SJSA1 (cell line): ENCODE results near the gene IL31RA. TPM values are rescaled to one million over a fixed set of nuclear protein-coding genes. Genes with fewer than 3 reads are reported as not detected.
"Not testable (repeated sequence)": the region's sequence is repeated elsewhere in the genome, so short reads cannot be mapped to it uniquely, and the experiment has no call there.

Source experiments
- DNase-seq, 2 experiments: peaks; one replicate each; pipeline ENCODE4 v3.0.0-alpha.2; 2015 to 2020; ENCODE audit warnings: low spot score in 2 of 2, low read depth in 1 of 2
- H3K27ac ChIP-seq: fragments of 250-450 bp; sonication (Bioruptor Pico); 2 replicates; pipeline ENCODE4 v1.5.1; 2020; ENCODE audit warnings: mild to moderate bottlenecking, moderate library complexity
- H3K27me3 ChIP-seq: fragments of 250-450 bp; sonication (Bioruptor Pico); replicated peaks from 2 replicates; pipeline ENCODE4 v1.5.1; 2020; ENCODE audit warnings: mild to moderate bottlenecking, moderate library complexity
- H3K36me3 ChIP-seq: fragments of 250-450 bp; sonication (Bioruptor Pico); 2 replicates; pipeline ENCODE4 v1.5.1; 2020; ENCODE audit warnings: mild to moderate bottlenecking
- H3K4me1 ChIP-seq: fragments of 250-450 bp; sonication (Bioruptor Pico); replicated peaks from 2 replicates; pipeline ENCODE4 v1.6.1; 2021; ENCODE audit warnings: mild to moderate bottlenecking
- H3K4me3 ChIP-seq: fragments of 250-450 bp; sonication (Bioruptor Pico); 2 replicates; pipeline ENCODE4 v1.5.1; 2020; ENCODE audit warnings: mild to moderate bottlenecking
- H3K9me3 ChIP-seq: fragments of 250-450 bp; sonication (Bioruptor Pico); replicated peaks from 2 replicates; pipeline ENCODE4 v1.5.1; 2020; ENCODE audit warnings: mild to moderate bottlenecking
- total RNA-seq: library from RNA; depleted of rRNA; stranded (reverse); fragments of >200 nt; shearing (Covaris generic); gene quantifications from 2 replicates; pipeline ENCODE4 v1.2.3, GENCODE V29; 2014

Gene IL31RA
- total RNA-seq, 1 experiment from 2014 or later, result 8.9 TPM

GRCh38 chr5:55929020-55929799 lies 78.1 kb downstream of the IL31RA start:
- H3K27ac ChIP-seq, result no peak overlapping the region
- H3K27me3 ChIP-seq, result no peaks in the 10 kb centered on the region
- DNase-seq, result no peak
- H3K9me3 ChIP-seq, result no peaks in the 10 kb centered on the region
- H3K4me3 ChIP-seq, result no peak overlapping the region
- peaks cover 9% of the 10 kb centered on the region for H3K4me1 ChIP-seq
- no peaks in the 10 kb centered on the region for H3K36me3 ChIP-seq

DNA sequence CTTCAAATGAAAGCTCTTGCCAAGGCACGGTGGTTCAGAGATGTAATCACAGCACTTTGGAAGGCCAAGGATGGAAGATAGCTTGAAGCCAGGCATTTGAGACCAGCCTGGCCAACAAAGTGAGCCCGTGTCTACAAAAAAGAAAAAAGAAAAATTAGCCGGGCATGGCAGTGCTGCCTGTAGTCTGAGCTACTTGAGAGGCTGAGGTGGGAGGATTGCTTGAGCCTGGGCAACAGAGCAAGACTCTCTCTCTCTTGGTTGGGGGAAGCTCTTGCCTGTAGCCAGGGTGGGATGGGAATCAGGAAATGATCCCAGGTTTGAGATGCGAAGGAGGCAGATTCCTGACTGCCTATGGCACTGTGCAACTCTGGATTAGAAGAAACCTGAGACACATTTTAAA lies 81.5 kb downstream of the IL31RA start:
- no peak for DNase-seq
- no peaks in the 10 kb centered on the region for H3K4me1 ChIP-seq
- H3K36me3 ChIP-seq, result peaks cover 8% of the 10 kb centered on the region
- H3K27ac ChIP-seq, result no peak overlapping the region
- H3K27me3 ChIP-seq, result no peaks in the 10 kb centered on the region
- H3K9me3 ChIP-seq, result no peaks in the 10 kb centered on the region
- H3K4me3 ChIP-seq, result no peak overlapping the region

DNA sequence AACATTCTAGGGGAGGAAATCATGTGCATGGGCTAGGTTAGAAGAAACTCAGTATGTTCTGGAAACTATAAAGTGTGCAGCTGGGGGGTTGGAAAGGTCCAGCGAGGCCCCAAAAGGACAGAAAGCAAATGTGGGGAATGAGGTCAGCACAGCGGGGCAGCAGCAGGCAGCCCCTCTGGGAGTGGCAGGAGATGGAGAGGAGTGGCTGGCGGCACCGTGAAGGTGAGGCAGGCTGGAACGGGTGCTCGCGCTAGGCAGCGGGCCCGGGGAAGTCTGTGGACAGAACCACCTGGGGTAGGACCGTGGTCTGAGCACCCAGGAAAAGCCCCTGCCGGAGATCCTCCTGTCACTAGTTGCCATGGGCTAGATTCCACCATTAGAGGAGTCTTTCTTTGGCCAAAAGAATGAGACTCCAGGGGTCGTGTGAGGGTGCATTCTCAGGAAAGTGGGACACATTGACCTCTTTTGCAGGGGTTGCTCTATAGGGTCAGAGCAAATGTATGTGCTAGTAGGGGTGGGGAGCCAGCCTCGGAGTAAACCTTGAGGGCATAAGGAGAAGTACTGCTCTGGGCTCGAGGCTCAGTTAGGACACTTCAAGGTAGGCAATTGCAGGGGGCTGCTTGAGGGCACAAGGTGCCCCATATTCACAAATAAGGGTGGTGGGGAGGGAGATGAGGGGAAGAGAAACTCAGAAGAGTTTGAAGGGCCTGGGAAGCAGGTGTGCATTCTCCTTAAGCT lies 82.4 kb downstream of the IL31RA start:
- H3K27ac ChIP-seq, result no peak overlapping the region
- no peak for DNase-seq
- H3K9me3 ChIP-seq, result no peaks in the 10 kb centered on the region
- H3K27me3 ChIP-seq, result no peaks in the 10 kb centered on the region
- H3K4me3 ChIP-seq, result no peak overlapping the region
- H3K36me3 ChIP-seq, result peaks cover 8% of the 10 kb centered on the region
- no peaks in the 10 kb centered on the region for H3K4me1 ChIP-seq

DNA sequence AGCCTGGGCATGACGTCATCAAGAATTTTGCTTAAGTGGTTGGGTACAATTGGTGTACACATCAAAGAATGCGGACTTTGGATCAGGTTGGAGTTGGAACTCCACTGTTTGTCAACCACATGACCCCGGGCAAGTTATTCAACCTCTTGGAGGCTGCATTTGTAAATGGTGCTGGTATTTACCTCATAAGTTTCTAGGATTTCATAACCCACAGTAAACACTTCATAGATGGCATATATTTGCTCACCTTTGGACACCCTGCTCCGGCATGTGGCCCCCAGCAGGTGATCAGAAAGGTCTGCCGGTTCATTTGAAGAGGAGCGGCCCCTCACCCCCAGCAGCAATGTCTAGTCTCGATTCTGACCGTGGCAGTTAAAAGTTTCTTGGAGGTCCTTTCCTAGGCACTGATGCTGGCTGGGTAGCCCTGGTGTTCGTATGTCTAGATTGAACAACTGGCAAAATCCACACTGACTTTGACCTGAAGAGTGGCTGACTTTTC lies 83.0 kb downstream of the IL31RA start:
- Histone ChIP-seq H3K9me3 (no peaks in the 10 kb centered on the region), H3K36me3 (peaks cover 8% of the 10 kb centered on the region), H3K27me3 (no peaks in the 10 kb centered on the region), H3K4me3 (no peak overlapping the region), H3K4me1 (no peaks in the 10 kb centered on the region), H3K27ac (no peak overlapping the region)
- no peak for DNase-seq

DNA sequence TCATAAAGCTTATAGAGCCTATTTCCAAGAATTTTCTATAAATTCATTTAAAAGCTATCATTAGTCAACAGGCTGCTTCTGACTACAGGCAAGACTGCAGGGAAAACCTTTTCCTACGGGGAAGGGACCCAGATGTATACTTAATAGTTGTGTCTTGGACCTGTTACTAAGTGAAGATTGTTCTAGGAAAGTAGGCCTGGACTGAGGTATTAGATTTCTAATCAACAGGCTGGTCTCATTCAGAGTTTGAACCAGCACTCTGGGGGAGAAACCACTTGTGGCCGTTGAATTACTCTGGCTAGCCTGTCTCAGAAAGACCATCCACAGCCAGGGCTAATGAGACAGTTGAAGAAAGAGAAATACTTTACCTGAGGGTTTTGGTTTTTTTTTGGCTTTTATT lies 83.6 kb downstream of the IL31RA start:
- H3K9me3 ChIP-seq, result no peaks in the 10 kb centered on the region
- H3K4me3 ChIP-seq, result no peak overlapping the region
- DNase-seq, result no peak
- no peaks in the 10 kb centered on the region for H3K27me3 ChIP-seq
- no peak overlapping the region for H3K27ac ChIP-seq
- peaks cover 11% of the 10 kb centered on the region for H3K36me3 ChIP-seq
- H3K4me1 ChIP-seq, result no peaks in the 10 kb centered on the region

GRCh38 chr5:55935371-55935770 lies 84.2 kb downstream of the IL31RA start:
- no peak for DNase-seq
- Histone ChIP-seq H3K4me1 (no peaks in the 10 kb centered on the region), H3K4me3 (no peak overlapping the region), H3K27me3 (no peaks in the 10 kb centered on the region), H3K27ac (no peak overlapping the region), H3K36me3 (peaks cover 15% of the 10 kb centered on the region), H3K9me3 (no peaks in the 10 kb centered on the region)

GRCh38 chr5:55936100-55936693 lies 85.0 kb downstream of the IL31RA start:
- Histone ChIP-seq H3K4me1 (no peaks in the 10 kb centered on the region), H3K9me3 (no peaks in the 10 kb centered on the region), H3K27ac (no peak overlapping the region), H3K27me3 (no peaks in the 10 kb centered on the region), H3K36me3 (peaks cover 21% of the 10 kb centered on the region), H3K4me3 (no peak overlapping the region)
- DNase-seq, result peak; percentile 64 to 83

GRCh38 chr5:55937598-55937997 lies 86.4 kb downstream of the IL31RA start:
- H3K27ac ChIP-seq, H3K27me3 ChIP-seq, H3K9me3 ChIP-seq, DNase-seq, H3K4me1 ChIP-seq, H3K4me3 ChIP-seq: not testable (repeated sequence)
- peaks cover 35% of the 10 kb centered on the region for H3K36me3 ChIP-seq

DNA sequence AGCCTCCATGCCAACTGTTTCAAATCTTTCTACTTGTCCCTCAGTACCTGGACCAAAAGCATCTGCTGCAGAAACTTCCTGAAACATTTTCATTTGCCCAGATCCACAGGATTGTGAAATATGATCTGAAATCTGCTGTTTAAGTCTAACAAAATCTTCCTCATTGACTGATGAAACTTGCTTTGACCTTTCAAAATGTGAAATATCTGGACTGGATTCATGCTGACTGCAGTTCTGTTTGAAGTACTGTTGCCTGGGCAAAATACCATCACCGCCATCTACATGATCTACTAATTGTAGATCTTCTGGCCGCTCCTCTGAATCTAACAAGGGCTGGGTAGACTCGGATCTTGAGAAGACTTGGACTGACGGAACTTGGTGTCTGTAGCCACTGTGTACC lies 90.0 kb downstream of the IL31RA start:
- H3K27me3 ChIP-seq, H3K27ac ChIP-seq, DNase-seq, H3K9me3 ChIP-seq, H3K4me3 ChIP-seq, H3K4me1 ChIP-seq: not testable (repeated sequence)
- peaks cover 38% of the 10 kb centered on the region for H3K36me3 ChIP-seq

DNA sequence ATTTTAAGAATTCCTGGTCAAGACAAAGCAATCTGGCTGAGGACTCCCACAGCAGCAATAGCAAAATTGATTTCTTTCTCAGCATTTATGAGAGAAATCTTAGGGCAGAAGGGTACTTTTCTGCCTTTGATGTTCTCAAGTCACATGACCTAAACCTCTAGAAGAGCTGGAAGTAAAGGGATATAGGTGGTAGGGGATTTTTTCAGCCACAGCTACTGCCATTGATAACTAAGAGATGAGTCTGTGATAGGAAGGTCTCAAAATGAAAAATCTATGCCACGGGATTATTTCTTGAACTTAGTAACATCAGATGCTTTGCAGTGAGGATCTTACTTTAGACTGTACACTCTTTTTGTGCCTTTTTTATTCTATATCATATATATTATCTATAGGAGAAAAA lies 108.1 kb downstream of the IL31RA start:
- H3K27me3 ChIP-seq, result no peaks in the 10 kb centered on the region
- H3K36me3 ChIP-seq, result peaks cover 82% of the 10 kb centered on the region

DNA sequence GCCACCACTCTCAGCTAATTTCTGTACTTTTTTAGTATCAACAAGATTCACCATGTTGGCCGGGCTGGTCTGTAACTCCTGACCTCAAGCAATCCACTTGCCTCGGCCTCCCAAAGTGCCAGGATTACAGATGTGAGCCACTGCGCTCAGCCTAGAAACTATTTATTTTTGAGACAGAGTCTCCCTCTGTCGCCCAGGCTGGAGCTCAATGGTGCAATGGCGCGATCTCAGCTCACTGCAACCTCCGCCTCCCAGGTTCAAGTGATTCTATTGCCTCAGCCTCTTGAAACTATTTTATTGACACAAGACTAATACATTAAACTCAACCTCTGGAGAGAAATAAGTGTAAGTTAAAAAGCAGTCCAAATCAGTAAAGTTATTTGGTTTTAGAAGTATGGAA lies 109.6 kb downstream of the IL31RA start:
- no peak overlapping the region for H3K27ac ChIP-seq
- DNase-seq, result no peak
- H3K4me3 ChIP-seq, result no peak overlapping the region
- peaks cover 69% of the 10 kb centered on the region for H3K36me3 ChIP-seq
- no peaks in the 10 kb centered on the region for H3K4me1 ChIP-seq
- H3K27me3 ChIP-seq, result no peaks in the 10 kb centered on the region
- no peaks in the 10 kb centered on the region for H3K9me3 ChIP-seq

More for the DNA sequence above, 108.1 kb downstream of the IL31RA start:
- Histone ChIP-seq H3K4me3 (no peak overlapping the region), H3K9me3 (no peaks in the 10 kb centered on the region), H3K4me1 (no peaks in the 10 kb centered on the region), H3K27ac (no peak overlapping the region)
- DNase-seq, result no peak

DNA sequence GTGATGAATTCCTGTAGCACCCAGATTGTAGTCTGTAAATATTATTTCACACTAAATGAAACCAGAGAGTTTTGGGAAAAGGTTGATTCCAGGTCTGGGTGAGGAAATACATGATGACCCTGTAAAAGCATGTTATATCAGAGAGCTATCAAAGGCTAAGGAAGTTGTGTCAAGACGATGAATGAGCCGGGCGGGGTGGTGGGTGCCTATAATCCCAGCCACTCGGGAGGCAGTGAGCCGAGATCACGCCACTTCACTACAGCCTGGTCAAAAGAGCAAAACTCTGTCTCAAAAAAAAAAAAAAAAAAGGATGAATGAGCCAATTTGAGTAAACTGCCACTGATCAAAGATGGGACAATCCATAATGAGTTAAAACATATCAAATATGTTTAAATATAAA lies 114.4 kb downstream of the IL31RA start:
- DNase-seq, result no peak
- Histone ChIP-seq H3K4me1 (peaks cover 10% of the 10 kb centered on the region), H3K9me3 (no peaks in the 10 kb centered on the region), H3K27ac (no peak overlapping the region), H3K27me3 (no peaks in the 10 kb centered on the region), H3K36me3 (peaks cover 57% of the 10 kb centered on the region), H3K4me3 (no peak overlapping the region)

- Histone ChIP-seq H3K36me3 (peaks cover 56% of the 10 kb centered on the region), H3K9me3 (no peaks in the 10 kb centered on the region), H3K27ac (no peak overlapping the region)
Observed at GRCh38 chr5:55966284-55966683, 115.1 kb downstream of the IL31RA start.

GRCh38 chr5:55969956-55970355 lies 118.8 kb downstream of the IL31RA start:
- peaks cover 54% of the 10 kb centered on the region for H3K36me3 ChIP-seq
- H3K9me3 ChIP-seq, result no peaks in the 10 kb centered on the region
- no peaks in the 10 kb centered on the region for H3K27me3 ChIP-seq
- DNase-seq, result peak in 1 of 2 experiments; percentile 20
- peaks cover 13% of the 10 kb centered on the region for H3K4me1 ChIP-seq
- 0 out of 2 replicates have a peak overlapping the region, but pooled peaks have one; percentile 43 for H3K27ac ChIP-seq
- no peak overlapping the region for H3K4me3 ChIP-seq

More at GRCh38 chr5:55966284-55966683, 115.1 kb downstream of the IL31RA start:
- DNase-seq, result no peak
- no peak overlapping the region for H3K4me3 ChIP-seq
- peaks cover 13% of the 10 kb centered on the region for H3K4me1 ChIP-seq
- H3K27me3 ChIP-seq, result no peaks in the 10 kb centered on the region
